Esophagus squamous epithelium (tissue), 5 donors: ENCODE results near the gene FAM204A. TPM values are rescaled to one million over a fixed set of nuclear protein-coding genes. Genes with fewer than 3 reads are reported as not detected.

Source experiments
- DNase-seq: peaks from one replicate; lab custom pipeline; 2025; lab: John Stamatoyannopoulos, UW
- H3K27ac ChIP-seq, 4 donors: fragments of 200-600 bp; sonication (generic); one replicate each; pipeline ENCODE4 v1.5.1; 2016 to 2019; ENCODE audit warnings: mild to moderate bottlenecking in 1 of 4
- H3K27me3 ChIP-seq, 4 donors: fragments of 200-600 bp; sonication (generic); 1 replicate in 3 of 4; 2 replicates in 1 of 4; pipeline versions ENCODE4 v1.5.1 to v1.6.0; 2017 to 2021; ENCODE audit warnings: antibody characterized with exemption in 1 of 4
- H3K36me3 ChIP-seq, 3 donors: fragments of 200-600 bp; sonication (generic); one replicate each; pipeline ENCODE4 v1.5.1; 2016 to 2019
- H3K4me1 ChIP-seq, 3 donors: fragments of 200-600 bp; sonication (generic); one replicate each; pipeline ENCODE4 v1.5.1; 2017 to 2019
- H3K4me3 ChIP-seq, 4 donors: fragments of 200-600 bp; sonication (generic); 1 replicate in 3 of 4; 2 replicates in 1 of 4; pipeline ENCODE4 v1.5.1; 2016 to 2019; ENCODE audit warnings: mild to moderate bottlenecking in 2 of 4, moderate library complexity in 1 of 4
- H3K9me3 ChIP-seq, 3 donors: fragments of 200-600 bp; sonication (generic); one replicate each; pipeline ENCODE4 v1.5.1; 2016 to 2019
- POLR2A ChIP-seq, 4 donors: fragments of 450-650 bp; IDR thresholded peaks; one replicate each; pipeline ENCODE4 v1.6.1; 2017; ENCODE audit warnings: antibody characterized with exemption in 4 of 4, mild to moderate bottlenecking in 4 of 4, moderate library complexity in 3 of 4
- WGBS, 2 donors: methylation state at CpG; one replicate each; pipeline ENCODE4 v1.1.5; 2018; 5-methylcytosine and 5-hydroxymethylcytosine counted together
- intact Hi-C: fragments of 100-400 bp; cut with DNase I; formaldehyde crosslinking; loops from one replicate; pipeline ENCODE4 v1.15.0; 2022
- total RNA-seq, 4 donors: library from RNA; depleted of rRNA; stranded (reverse); fragments of >200 nt; gene quantifications; one replicate each; pipeline ENCODE4 v1.1.0, GENCODE V29; 2016
- TF ChIP-seq, protein P1 (sequence below), 6 experiments: fragments of 450-650 bp in 4 of 6; fragments of 200-600 bp in 2 of 6; sonication (generic) in 2 of 6; IDR thresholded peaks; one replicate each; pipeline ENCODE4 v1.5.1; 2016 to 2019; ENCODE audit warnings: antibody characterized with exemption in 6 of 6, mild to moderate bottlenecking in 4 of 6, moderate library complexity in 4 of 6
- donor health status: DM: yes; HTN: yes; CAD: no.

FAM204A gene
- total RNA-seq, 4 donors from 2014 or later: 8.9 to 40.8 (median 34.5) TPM

- DNase-seq: no peak
- TF ChIP-seq, protein P1, sequence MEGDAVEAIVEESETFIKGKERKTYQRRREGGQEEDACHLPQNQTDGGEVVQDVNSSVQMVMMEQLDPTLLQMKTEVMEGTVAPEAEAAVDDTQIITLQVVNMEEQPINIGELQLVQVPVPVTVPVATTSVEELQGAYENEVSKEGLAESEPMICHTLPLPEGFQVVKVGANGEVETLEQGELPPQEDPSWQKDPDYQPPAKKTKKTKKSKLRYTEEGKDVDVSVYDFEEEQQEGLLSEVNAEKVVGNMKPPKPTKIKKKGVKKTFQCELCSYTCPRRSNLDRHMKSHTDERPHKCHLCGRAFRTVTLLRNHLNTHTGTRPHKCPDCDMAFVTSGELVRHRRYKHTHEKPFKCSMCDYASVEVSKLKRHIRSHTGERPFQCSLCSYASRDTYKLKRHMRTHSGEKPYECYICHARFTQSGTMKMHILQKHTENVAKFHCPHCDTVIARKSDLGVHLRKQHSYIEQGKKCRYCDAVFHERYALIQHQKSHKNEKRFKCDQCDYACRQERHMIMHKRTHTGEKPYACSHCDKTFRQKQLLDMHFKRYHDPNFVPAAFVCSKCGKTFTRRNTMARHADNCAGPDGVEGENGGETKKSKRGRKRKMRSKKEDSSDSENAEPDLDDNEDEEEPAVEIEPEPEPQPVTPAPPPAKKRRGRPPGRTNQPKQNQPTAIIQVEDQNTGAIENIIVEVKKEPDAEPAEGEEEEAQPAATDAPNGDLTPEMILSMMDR (IDR thresholded peaks at IDR 0.05): no peak
- TF ChIP-seq POLR2A (IDR thresholded peaks at IDR 0.05): no peak
- intact Hi-C loops: no loop called here
- no peak overlapping the region for H3K4me3 ChIP-seq
- no peaks in the 10 kb centered on the region for H3K9me3 ChIP-seq
- WGBS, 2 donors: 33 to 41% methylated on average over 4 of the region's 4 CpGs
- peaks cover 0 to 82% (median 12%) of the 10 kb centered on the region in 3 donors for H3K36me3 ChIP-seq
- no peaks in the 10 kb centered on the region for H3K27me3 ChIP-seq
- peaks cover 0 to 19% (median 7%) of the 10 kb centered on the region in 3 donors for H3K4me1 ChIP-seq
- no peak overlapping the region for H3K27ac ChIP-seq
Measured at GRCh38 chr10:118332948-118333710, 9.0 kb downstream of the FAM204A start.

DNA sequence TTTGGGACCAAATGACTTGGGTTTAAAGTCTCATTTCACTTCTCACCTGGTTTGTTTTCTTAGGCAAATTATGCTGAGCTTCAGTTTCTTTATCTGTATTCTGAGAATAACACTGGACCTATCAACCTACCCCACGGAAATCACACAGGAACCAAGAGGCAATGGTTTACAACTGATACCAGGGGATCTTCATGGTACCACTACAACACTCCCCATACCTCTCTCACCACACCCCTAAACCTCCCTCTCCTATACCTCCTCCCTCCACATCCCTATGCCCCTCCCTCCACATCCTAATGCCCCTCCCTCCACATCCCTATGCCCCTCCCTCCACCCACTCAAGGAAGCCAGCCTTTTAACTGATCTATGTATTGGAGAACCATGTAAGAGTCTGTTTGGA lies 9.9 kb downstream of the FAM204A start:
- Histone ChIP-seq H3K4me3 (no peak overlapping the region), H3K36me3 (peaks cover 0 to 90% (median 18%) of the 10 kb centered on the region in 3 donors), H3K27ac (no peak overlapping the region), H3K9me3 (no peaks in the 10 kb centered on the region), H3K27me3 (no peaks in the 10 kb centered on the region), H3K4me1 (peaks cover 0 to 19% (median 7%) of the 10 kb centered on the region in 3 donors)
- 71 to 94% methylated on average over 1 of the region's 1 CpG for WGBS, 2 donors
- TF ChIP-seq, protein P1 (IDR thresholded peaks at IDR 0.05): no peak
- TF ChIP-seq POLR2A (IDR thresholded peaks at IDR 0.05): no peak
- intact Hi-C loops: no loop called here
- no peak for DNase-seq

GRCh38 chr10:118330295-118331076 lies 11.6 kb downstream of the FAM204A start:
- WGBS, 2 donors: 81 to 85% methylated on average over 2 of the region's 2 CpGs

GRCh38 chr10:118324140-118324539 lies 18.0 kb downstream of the FAM204A start:
- 80 to 90% methylated on average over 2 of the region's 2 CpGs for WGBS, 2 donors
- no peaks in the 10 kb centered on the region for H3K27me3 ChIP-seq
- no peak for TF ChIP-seq POLR2A (IDR thresholded peaks at IDR 0.05)
- TF ChIP-seq, protein P1 (IDR thresholded peaks at IDR 0.05): no peak

More at GRCh38 chr10:118330295-118331076, 11.6 kb downstream of the FAM204A start:
- H3K4me1 ChIP-seq: peaks cover 0 to 19% (median 7%) of the 10 kb centered on the region in 3 donors
- no peaks in the 10 kb centered on the region for H3K27me3 ChIP-seq
- TF ChIP-seq, protein P1 (IDR thresholded peaks at IDR 0.05): no peak
- no peak for TF ChIP-seq POLR2A (IDR thresholded peaks at IDR 0.05)
- no peak overlapping the region for H3K27ac ChIP-seq
- intact Hi-C loops: no loop called here
- H3K36me3 ChIP-seq: peaks cover 0 to 94% (median 19%) of the 10 kb centered on the region in 3 donors
- no peak overlapping the region for H3K4me3 ChIP-seq
- DNase-seq: no peak
- no peaks in the 10 kb centered on the region for H3K9me3 ChIP-seq

More at GRCh38 chr10:118324140-118324539, 18.0 kb downstream of the FAM204A start:
- no peak for DNase-seq
- Histone ChIP-seq H3K4me3 (no peak overlapping the region), H3K9me3 (no peaks in the 10 kb centered on the region), H3K27ac (no peak overlapping the region), H3K4me1 (no peaks in the 10 kb centered on the region), H3K36me3 (peaks cover 0 to 87% (median 14%) of the 10 kb centered on the region in 3 donors)
- intact Hi-C loops: no loop called here
